GM19023 (cell line): ENCODE results near the gene OPN3.

Experiments
- ATAC-seq: cut with Tn5 transposase; IDR thresholded peaks from one replicate; pipeline ENCODE4 v1.9.1; 2021; ENCODE audit warnings: mild to moderate bottlenecking, moderate library complexity; ENCODE audit not compliant: unreplicated experiment

The OPN3 gene

DNA sequence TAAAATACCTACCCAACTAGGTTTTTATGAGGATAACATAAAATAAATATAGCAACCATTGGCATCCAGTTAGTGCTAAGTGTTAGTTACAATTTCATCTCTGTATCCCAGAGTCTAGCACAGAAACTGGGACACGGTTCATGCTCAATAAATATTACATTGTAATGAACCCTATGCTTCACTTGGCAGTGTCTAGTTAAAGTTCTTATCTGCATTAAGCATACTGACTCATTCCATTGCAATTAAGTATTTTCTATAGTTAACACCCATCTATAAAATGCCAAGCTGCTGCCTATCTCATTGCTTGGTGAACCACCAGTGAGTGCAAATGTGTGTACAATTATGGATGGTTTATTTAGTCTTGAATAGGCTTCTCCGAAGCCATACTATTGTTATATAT, 15.2 kb downstream of the OPN3 start:
- ATAC-seq = no peak

GRCh38 chr1:241622669-241623068, 17.5 kb downstream of the OPN3 start:
- no peak for ATAC-seq

DNA sequence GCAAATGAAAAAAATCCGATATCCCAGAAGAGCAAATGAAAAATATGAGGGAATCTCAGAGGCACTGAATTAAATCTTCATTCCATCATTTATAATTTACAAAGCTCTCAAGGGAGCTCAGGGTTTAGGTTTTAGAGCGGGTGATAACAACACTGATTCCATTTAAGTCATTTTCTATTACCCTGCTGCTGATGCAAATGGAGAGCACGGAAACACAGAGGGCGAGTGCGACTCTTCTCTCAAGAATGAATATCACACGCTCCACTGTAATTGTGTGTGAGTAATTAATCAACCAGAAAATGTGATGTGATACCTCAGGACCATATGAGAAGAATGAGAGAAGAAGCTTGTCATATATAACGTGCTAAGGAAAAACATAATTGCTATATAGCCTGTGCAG, 22.7 kb downstream of the OPN3 start:
- ATAC-seq = no peak

DNA sequence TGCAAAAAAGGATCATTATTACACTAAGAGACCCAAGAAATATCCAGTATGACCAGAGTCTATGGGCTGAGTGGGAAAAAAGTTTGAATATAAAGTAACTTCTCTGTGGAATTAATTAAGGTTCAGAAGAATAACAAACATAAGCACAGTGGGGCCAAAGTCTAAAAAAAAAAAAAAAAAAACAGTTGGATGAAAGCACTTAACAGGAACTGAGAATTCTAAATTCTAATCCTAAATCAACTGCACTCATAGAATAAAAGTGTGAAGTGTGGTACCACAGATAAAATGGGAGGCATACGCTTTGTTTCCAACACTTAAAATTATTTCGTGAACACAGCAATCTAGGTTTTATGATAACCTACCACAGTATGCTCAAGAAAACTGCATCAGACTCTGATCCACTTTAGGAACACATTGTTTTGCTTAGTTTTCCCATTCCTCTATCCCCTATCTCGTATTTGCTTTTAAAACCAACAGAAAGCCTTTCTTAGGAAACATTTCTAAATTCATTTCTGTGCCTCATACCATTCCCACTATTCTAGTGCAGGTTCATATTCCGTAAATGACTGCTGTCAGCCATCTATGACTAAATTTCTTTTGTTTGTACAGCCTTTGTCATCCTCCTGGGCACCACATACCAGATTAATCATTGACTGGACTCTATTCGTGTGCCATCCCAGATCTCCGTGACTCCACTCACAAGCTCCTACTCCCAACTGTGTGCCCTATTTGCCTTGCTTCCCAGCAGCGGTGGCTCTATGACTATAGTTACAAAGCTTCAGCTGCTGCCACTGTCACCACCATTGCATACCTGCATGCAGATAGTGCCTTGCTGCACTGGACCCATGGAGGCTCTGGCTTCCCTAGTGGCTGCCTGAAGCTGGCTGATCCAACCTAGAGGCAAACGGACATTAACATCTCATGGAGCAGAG, 24.9 kb downstream of the OPN3 start:
- ATAC-seq = no peak

- ATAC-seq = no peak
These were observed 25.6 kb downstream of the OPN3 start for GRCh38 chr1:241614572-241614971.

DNA sequence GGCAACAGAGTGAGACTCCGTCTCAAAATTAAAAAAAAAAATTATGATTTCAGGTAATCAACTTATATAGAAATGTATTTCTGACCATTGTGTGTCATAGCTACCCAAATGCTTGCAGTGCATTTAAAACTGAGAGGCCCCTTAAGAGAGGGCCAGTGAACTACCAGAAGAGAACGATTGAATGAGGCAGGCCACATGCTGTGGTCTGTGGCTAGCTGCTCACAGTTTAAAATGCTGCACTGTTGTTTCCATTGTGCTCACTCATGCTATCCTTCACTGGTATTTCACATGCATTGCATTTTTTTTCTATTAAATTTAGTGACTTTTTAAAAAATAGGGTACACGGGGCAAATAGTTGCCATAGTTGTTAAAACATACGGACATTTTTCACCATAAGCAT, 26.0 kb downstream of the OPN3 start:
- ATAC-seq = no peak

- ATAC-seq = no peak
These were observed 27.4 kb downstream of the OPN3 start for GRCh38 chr1:241612533-241613477.

- ATAC-seq = no peak
These were observed 28.4 kb downstream of the OPN3 start for GRCh38 chr1:241611736-241612135.

GRCh38 chr1:241611063-241611462, 29.1 kb downstream of the OPN3 start:
- peak; percentile 87 for ATAC-seq

- ATAC-seq = no peak
These were observed 29.9 kb downstream of the OPN3 start for GRCh38 chr1:241610056-241610815.

- ATAC-seq = no peak
These were observed 31.7 kb downstream of the OPN3 start for GRCh38 chr1:241608379-241609033.

- no peak for ATAC-seq
These were observed 32.7 kb downstream of the OPN3 start for GRCh38 chr1:241607497-241607896.

DNA sequence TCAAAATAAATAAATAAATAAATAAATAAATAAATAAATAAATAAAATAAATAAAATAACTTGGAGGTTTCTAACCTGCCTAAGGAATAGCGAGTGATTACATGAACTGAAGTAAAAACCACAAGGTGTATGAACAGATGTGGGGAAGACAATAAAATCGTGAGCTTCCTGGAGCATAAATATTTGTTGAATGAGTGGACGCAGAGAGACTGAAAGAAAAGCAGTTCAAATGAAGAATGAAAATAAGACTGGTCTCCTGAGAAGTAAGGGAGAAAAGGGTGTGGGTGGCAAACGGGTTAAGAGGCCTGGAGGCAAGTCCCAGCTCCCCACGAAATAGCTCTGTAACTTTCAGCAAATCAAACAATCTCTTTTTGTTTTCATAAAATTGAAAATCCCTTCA, 33.6 kb downstream of the OPN3 start:
- no peak for ATAC-seq

DNA sequence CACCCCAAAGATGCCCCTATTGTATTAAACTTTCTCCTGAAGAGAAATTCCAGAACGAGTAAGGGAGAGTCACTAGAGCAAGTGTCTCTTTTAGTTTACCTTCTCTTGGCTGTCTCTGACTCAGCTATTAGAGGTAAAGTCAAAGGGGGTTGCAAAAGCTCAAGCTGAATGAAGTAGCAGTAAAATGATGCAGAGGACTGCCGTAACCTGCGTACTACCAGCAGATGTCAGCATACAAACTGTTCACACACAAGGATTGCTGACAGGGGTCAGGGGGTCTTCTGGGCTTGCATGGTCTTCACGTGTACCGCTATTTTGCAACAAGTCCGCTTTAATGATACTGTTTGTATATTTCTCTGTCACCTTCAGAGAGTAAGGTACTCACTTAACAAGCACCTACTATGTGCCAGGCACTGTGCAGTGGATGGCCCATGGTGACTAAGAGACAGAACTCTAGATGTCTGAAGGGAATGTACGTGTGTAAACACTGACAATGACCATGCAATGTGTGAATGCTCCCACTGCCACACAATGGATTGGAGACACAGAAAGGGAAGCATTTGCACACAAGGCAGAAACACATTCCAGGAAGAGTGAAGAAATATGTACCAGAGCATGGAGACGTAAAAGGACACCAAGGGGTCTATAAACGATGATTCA, 34.9 kb downstream of the OPN3 start:
- no peak for ATAC-seq

DNA sequence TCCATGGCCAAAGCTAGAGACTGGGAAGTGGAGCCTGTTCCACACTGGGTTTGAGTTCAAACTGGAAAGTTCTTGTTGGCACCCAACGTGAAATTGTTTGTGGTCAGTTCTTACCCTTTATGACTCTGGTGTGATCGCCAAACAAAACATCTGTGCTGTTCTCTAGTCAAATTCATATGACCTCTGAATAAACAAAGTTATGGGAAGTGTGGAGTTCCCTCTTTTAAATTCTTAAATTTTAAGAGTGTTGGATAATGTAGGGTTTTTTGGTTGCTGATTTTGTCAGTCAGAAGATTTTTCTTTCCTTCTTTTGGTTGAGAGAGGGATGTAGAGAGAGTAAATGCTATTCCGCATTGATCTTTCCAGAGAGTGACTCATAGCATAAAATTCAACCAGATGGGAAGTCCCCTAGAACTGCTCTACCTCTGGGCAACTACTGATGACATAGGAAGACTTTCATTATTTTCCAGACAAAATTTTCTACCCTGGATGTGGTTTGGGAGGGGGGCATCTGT, 36.4 kb downstream of the OPN3 start:
- ATAC-seq = no peak

GRCh38 chr1:241600496-241600901, 39.7 kb downstream of the OPN3 start:
- peak; percentile 82 for ATAC-seq

DNA sequence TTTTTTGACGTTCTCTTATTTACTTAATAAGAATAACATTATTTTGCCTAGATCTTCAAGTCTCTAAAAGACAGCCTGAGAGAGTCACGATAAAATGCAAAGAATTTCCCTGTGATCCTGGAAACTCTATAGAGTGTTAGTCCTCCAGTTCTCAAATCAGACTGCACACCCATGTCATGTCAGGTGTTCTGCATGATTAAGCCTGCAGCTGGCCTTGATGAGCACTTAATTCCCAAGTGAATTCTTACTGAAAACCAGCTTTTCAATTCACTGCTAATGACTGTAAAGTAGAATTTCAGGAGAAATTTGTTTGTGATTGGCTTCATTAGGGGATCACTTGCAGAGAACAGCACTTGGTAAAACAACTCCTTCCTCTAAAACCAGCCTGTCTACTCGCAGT, 41.9 kb downstream of the OPN3 start:
- no peak for ATAC-seq

DNA sequence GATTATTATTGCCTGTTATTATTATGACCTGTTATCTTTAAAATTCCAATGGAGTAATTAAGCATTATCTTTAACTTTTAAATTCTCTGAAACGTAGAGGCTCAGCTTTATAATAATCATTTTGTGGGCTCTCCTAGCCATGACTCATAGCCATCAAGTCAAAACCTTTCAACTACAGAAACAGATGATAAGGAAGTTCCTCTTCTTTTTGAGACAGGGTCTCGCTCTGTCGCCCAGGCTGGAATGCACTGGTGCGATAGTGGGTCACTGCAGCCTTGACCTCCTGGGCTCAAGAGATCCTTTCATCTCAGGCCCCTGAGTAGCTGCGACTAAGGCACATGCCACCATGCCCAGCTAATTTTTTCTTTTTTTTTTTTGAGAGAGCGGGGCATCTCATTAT, 43.5 kb downstream of the OPN3 start:
- ATAC-seq = no peak

- no peak for ATAC-seq
These were observed 47.0 kb downstream of the OPN3 start for GRCh38 chr1:241593186-241593585.
